Measurements from ENCODE around the gene CENPP. TPM values are rescaled to one million over a fixed set of nuclear protein-coding genes. Genes with fewer than 3 reads are reported as not detected.
A peak's percentile ranks its signal among the peaks of the same experiment; 100 is the strongest.

CENPP gene
- total RNA-seq, 2 experiments from 2014 or later, result 26.4 to 29.1 TPM

DNA sequence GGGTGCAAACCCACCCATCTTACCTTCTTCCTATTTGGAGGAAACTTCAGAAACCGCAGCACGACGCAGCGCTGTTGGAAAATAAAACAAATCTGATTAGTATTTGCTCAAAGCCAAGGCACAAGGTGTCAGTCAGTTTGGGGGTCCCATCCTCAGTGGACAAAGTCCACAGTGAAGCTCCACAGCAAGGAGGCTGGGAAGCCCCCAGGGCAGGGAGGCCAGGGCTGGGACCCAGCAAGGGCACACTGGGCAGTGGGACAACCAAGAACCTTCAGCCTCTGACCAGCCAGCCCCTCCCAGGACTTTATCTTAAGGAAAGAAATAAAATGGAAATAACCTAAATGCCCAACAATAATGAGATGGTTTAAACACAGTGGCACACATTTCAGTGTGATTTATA is 332.9 kb downstream of the CENPP start:
- H3K27me3 Mint-ChIP-seq (ENCODE audit: low read depth), result no peaks in the 10 kb centered on the region
- H3K27ac Mint-ChIP-seq, result no peak overlapping the region
- ChIA-PET CTCF (interaction anchor here (1.8 kb wide), 1 partner anchor 48 kb away, joined by 4 read pairs; no protein-coding TSS in a partner anchor), POLR2A (no interaction called here)
- H3K36me3 Mint-ChIP-seq (ENCODE audit: low read depth), result peaks cover 36% of the 10 kb centered on the region
- H3K4me3 Mint-ChIP-seq, result no peak overlapping the region
- DNase-seq (no peak), ATAC-seq (no peak)
- H3K4me1 Mint-ChIP-seq (ENCODE audit: low read depth), result peaks cover 11% of the 10 kb centered on the region
- H3K9me3 Mint-ChIP-seq (ENCODE audit: insufficient read depth), result no peaks in the 10 kb centered on the region

DNA sequence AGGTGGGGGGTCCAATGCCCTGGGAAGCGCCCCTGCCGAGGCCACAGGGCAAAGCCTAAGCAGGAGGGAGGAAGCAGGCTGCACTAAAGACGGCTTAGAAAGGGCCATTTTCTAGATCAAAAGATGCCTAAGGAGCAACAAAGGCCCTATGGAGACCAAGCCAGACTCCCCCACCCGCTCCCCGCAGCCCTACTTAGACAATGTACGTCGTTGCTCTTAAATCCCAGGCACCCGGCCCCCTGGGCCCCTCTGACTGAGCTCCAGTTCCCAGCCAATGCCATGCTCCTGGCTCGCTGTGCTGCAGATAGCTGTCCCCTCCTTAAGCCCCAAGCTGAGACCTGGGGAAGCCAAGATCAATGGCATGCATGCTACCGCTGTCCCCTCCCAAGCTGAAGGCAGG is 333.8 kb downstream of the CENPP start:
- H3K4me3 Mint-ChIP-seq, result no peak overlapping the region
- ATAC-seq (no peak), DNase-seq (no peak)
- ChIA-PET POLR2A (no interaction called here), CTCF (interaction anchor here (1.2 to 1.8 kb wide), 2 partner anchors 11 to 47 kb away, joined by 4 to 5 read pairs; partner anchors contain the start of gene IPPK)
- H3K27ac Mint-ChIP-seq, result no peak overlapping the region
- H3K9me3 Mint-ChIP-seq (ENCODE audit: insufficient read depth), result no peaks in the 10 kb centered on the region
- peaks cover 34% of the 10 kb centered on the region for H3K36me3 Mint-ChIP-seq (ENCODE audit: low read depth)
- H3K27me3 Mint-ChIP-seq (ENCODE audit: low read depth), result no peaks in the 10 kb centered on the region
- H3K4me1 Mint-ChIP-seq (ENCODE audit: low read depth), result peaks cover 20% of the 10 kb centered on the region

DNA sequence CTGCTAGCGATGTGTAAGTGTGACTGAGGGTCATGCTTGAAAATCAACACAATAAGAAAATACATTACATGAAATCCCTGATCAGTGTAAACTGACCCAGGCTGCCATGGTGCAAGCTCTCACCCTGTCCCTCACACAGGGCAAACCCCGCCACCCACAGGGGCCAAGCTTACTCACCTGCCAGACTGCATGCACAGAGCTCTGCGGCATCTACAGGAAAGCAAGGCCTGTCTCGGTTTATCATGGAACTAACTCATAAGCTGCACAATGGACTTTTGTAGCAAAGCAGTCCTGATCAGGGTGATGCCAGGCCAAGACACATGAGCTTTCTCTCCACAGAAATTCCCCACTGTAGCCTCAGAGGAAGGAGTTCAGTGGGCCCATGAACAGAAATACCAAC is 334.5 kb downstream of the CENPP start:
- H3K4me3 Mint-ChIP-seq, result no peak overlapping the region
- no peaks in the 10 kb centered on the region for H3K9me3 Mint-ChIP-seq (ENCODE audit: insufficient read depth)
- ATAC-seq (no peak), DNase-seq (no peak)
- ChIA-PET CTCF (interaction anchor here (0.9 to 1.2 kb wide), 2 partner anchors 10 to 11 kb away, joined by 3 to 5 read pairs; partner anchors contain the start of gene IPPK), POLR2A (no interaction called here)
- H3K36me3 Mint-ChIP-seq (ENCODE audit: low read depth), result peaks cover 34% of the 10 kb centered on the region
- H3K27ac Mint-ChIP-seq, result peak overlapping the region; percentile 10
- no peaks in the 10 kb centered on the region for H3K27me3 Mint-ChIP-seq (ENCODE audit: low read depth)
- peaks cover 26% of the 10 kb centered on the region for H3K4me1 Mint-ChIP-seq (ENCODE audit: low read depth)

- H3K36me3 Mint-ChIP-seq (ENCODE audit: low read depth), result peaks cover 34% of the 10 kb centered on the region
- ATAC-seq, result no peak
- peaks cover 31% of the 10 kb centered on the region for H3K4me1 Mint-ChIP-seq (ENCODE audit: low read depth)
- ChIA-PET POLR2A (no interaction called here), CTCF (interaction anchor here (1.3 kb wide), 1 partner anchor 9 kb away, joined by 5 read pairs; the partner anchor contains the start of gene IPPK)
- H3K4me3 Mint-ChIP-seq, result no peak overlapping the region
- DNase-seq, result no peak
- H3K27ac Mint-ChIP-seq, result no peak overlapping the region
- H3K27me3 Mint-ChIP-seq (ENCODE audit: low read depth), result no peaks in the 10 kb centered on the region
- H3K9me3 Mint-ChIP-seq (ENCODE audit: insufficient read depth), result no peaks in the 10 kb centered on the region
Measured at GRCh38 chr9:92661127-92661526, 335.4 kb downstream of the CENPP start.

DNA sequence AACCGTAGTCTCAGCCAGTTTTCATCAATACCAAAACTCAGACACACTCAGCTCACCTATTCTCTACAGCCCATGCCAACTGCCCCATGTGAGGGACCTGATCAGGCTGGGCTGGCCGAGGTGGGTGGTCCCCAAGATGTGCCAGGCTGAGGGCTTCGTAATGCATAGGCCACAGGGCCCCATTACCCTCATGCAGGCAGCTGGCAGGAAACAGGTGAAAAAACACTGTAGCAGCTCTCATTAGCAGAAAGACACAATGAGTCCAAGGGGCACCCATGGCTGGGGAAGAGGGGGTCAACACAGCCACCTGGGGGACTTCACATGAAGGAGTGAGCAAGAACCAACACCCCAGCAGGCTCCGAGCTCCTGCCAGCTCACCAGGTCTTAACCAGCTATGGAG is 336.0 kb downstream of the CENPP start:
- no peak for ATAC-seq
- H3K9me3 Mint-ChIP-seq (ENCODE audit: insufficient read depth), result no peaks in the 10 kb centered on the region
- H3K27me3 Mint-ChIP-seq (ENCODE audit: low read depth), result no peaks in the 10 kb centered on the region
- H3K27ac Mint-ChIP-seq, result no peak overlapping the region
- CTCF ChIA-PET, result interaction anchor here (1.3 kb wide), 1 partner anchor 8 kb away, joined by 5 read pairs; the partner anchor contains the start of gene IPPK
- H3K4me3 Mint-ChIP-seq, result no peak overlapping the region
- peaks cover 29% of the 10 kb centered on the region for H3K36me3 Mint-ChIP-seq (ENCODE audit: low read depth)
- H3K4me1 Mint-ChIP-seq (ENCODE audit: low read depth), result peaks cover 36% of the 10 kb centered on the region
- DNase-seq, result no peak
- POLR2A ChIA-PET, result no interaction called here

DNA sequence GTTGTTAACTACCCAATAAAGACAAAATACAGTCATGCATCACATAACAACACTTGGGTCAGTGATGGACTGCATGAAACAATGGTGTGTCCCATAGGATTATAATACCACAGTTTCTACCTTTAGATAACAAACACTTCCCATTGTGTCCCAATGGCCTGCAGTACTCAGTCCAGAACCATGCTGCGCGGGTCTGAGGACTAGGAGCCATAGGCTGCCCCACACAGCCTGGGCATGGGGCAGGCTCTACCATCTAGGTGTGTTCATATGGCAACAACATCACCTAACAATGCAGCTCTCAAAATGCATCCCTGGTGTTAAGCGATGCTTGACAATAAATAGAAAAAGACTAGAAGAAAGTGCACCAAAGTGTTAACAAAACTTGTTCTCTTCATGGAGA is 337.4 kb downstream of the CENPP start:
- POLR2A ChIA-PET, result interaction anchor here (0.7 kb wide), 1 partner anchor 450 kb away, joined by 3 read pairs; no protein-coding TSS in a partner anchor
- Mint-ChIP-seq H3K27me3 (ENCODE audit: low read depth) (no peaks in the 10 kb centered on the region), H3K9me3 (ENCODE audit: insufficient read depth) (no peaks in the 10 kb centered on the region), H3K27ac (peak overlapping the region; percentile 91), H3K4me1 (ENCODE audit: low read depth) (peaks cover 46% of the 10 kb centered on the region), H3K36me3 (ENCODE audit: low read depth) (peaks cover 26% of the 10 kb centered on the region), H3K4me3 (no peak overlapping the region)
- no peak for DNase-seq
- CTCF ChIA-PET, result no interaction called here
- no peak for ATAC-seq

DNA sequence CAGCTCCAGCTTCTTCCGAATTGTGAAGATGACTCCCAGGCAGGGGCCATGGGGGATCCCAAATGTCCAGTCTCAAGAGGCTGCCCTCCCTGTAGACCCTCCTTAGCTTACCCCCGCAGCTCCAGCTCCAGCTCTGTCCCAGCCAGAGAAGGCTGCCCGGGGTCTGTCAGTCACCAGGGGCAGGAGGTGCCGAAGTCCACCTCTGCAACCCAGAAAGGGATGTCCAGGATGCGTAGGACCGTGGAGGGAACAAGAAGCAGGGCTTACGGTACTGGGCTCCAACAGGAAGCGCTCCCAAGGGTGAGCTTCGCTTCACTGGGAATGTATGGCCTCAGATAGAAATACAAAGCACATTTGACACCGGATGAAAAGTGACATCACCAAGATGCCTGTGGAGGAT is 338.2 kb downstream of the CENPP start:
- Mint-ChIP-seq H3K27ac (peak overlapping the region; percentile 91), H3K4me1 (ENCODE audit: low read depth) (peaks cover 54% of the 10 kb centered on the region), H3K27me3 (ENCODE audit: low read depth) (no peaks in the 10 kb centered on the region), H3K36me3 (ENCODE audit: low read depth) (peaks cover 28% of the 10 kb centered on the region), H3K9me3 (ENCODE audit: insufficient read depth) (no peaks in the 10 kb centered on the region), H3K4me3 (no peak overlapping the region)
- POLR2A ChIA-PET, result no interaction called here
- DNase-seq, result no peak
- no peak for ATAC-seq
- CTCF ChIA-PET, result interaction anchor here (1.2 to 1.3 kb wide), 2 partner anchors 43 to 101 kb away, joined by 3 to 8 read pairs; partner anchors contain the start of gene BICD2

GRCh38 chr9:92664394-92665152 is 338.8 kb downstream of the CENPP start:
- Mint-ChIP-seq H3K9me3 (ENCODE audit: insufficient read depth) (no peaks in the 10 kb centered on the region), H3K27ac (peak overlapping the region; percentile 91), H3K36me3 (ENCODE audit: low read depth) (peaks cover 30% of the 10 kb centered on the region), H3K27me3 (ENCODE audit: low read depth) (no peaks in the 10 kb centered on the region), H3K4me1 (ENCODE audit: low read depth) (peaks cover 56% of the 10 kb centered on the region), H3K4me3 (peak overlapping the region; percentile 7)
- CTCF ChIA-PET, result interaction anchor here (1.2 to 1.4 kb wide), 3 partner anchors 43 to 127 kb away, joined by 3 to 8 read pairs (median 4); partner anchors contain the start of gene BICD2
- peak; percentile 79 for DNase-seq
- POLR2A ChIA-PET, result no interaction called here
- peak; percentile 73 for ATAC-seq

- CTCF ChIA-PET, result no interaction called here
- no peaks in the 10 kb centered on the region for H3K27me3 Mint-ChIP-seq (ENCODE audit: low read depth)
- H3K4me3 Mint-ChIP-seq, result no peak overlapping the region
- H3K4me1 Mint-ChIP-seq (ENCODE audit: low read depth), result peaks cover 60% of the 10 kb centered on the region
- peak overlapping the region; percentile 41 for H3K27ac Mint-ChIP-seq
- no peaks in the 10 kb centered on the region for H3K9me3 Mint-ChIP-seq (ENCODE audit: insufficient read depth)
- DNase-seq, result no peak
- no peak for ATAC-seq
- H3K36me3 Mint-ChIP-seq (ENCODE audit: low read depth), result peaks cover 34% of the 10 kb centered on the region
- POLR2A ChIA-PET, result no interaction called here
Measured at GRCh38 chr9:92665836-92666235, 340.1 kb downstream of the CENPP start.

DNA sequence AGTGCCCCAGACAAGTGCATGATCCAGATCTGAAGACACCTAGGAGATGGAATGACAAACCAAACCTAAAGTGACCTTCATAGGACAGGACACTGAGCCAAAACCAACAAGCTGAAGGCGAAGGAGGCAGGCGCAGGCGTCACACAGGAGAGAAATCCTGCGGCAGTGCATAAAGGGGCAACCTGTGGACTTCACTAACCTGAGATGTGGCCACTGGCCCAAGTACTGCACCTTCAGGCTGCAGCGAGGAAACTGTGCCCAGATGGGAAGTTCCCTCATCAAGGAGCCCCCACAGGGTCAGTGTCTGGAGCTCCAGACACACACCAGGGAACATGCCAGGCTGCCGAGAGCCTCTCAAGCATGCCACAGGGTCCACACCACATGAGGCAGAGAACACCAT is 340.5 kb downstream of the CENPP start:
- ChIA-PET POLR2A (no interaction called here), CTCF (no interaction called here)
- Mint-ChIP-seq H3K9me3 (ENCODE audit: insufficient read depth) (no peaks in the 10 kb centered on the region), H3K27me3 (ENCODE audit: low read depth) (no peaks in the 10 kb centered on the region), H3K4me1 (ENCODE audit: low read depth) (peaks cover 62% of the 10 kb centered on the region), H3K27ac (peak overlapping the region; percentile 41), H3K36me3 (ENCODE audit: low read depth) (peaks cover 34% of the 10 kb centered on the region), H3K4me3 (no peak overlapping the region)
- ATAC-seq (no peak), DNase-seq (no peak)

DNA sequence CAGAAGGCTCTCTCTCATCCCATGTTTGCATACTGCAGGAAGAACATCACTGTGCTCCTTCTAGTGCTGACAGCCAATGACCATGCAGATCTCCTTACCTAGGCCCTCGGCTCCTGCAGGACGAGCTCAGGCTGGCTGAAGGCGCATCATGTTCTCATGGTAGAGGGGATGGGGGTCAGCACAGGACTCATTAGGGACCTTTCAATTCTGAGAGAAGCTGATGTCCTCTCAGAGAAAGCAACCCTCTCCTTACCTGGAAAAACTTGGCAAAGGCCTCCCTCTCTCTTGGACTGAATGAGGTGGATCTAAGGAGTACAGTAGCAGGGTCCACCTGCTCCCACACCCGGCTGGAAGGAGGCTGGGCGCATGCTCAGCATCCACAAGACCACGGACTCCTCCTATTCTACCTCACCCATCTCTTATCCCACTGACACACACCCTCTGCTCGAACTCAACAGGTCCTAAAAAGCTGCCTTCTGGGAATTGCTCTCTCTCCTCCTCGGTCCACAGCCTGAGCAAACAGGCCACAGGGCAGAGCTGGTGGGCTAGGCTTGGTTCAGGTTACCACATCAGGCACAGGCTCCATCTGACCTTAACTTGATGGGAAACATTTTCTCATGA is 341.3 kb downstream of the CENPP start:
- CTCF ChIA-PET, result no interaction called here
- no peak for ATAC-seq

More for the DNA sequence above, 341.3 kb downstream of the CENPP start:
- no peaks in the 10 kb centered on the region for H3K9me3 Mint-ChIP-seq (ENCODE audit: insufficient read depth)
- H3K4me3 Mint-ChIP-seq, result no peak overlapping the region
- no peak for DNase-seq
- no peaks in the 10 kb centered on the region for H3K27me3 Mint-ChIP-seq (ENCODE audit: low read depth)
- H3K36me3 Mint-ChIP-seq (ENCODE audit: low read depth), result peaks cover 30% of the 10 kb centered on the region
- H3K4me1 Mint-ChIP-seq (ENCODE audit: low read depth), result peaks cover 61% of the 10 kb centered on the region
- H3K27ac Mint-ChIP-seq, result peak overlapping the region; percentile 2
- POLR2A ChIA-PET, result no interaction called here

Data from activated CD8-positive, alpha-beta T cell treated with anti-CD3 and anti-CD28 coated beads, Interleukin-2, amount 10 ng/mL, durations not matched to agents 7 days and 5 days (primary cell).